Natural killer cell (primary cell): Measurements from ENCODE around the gene ZNF546. TPM values are rescaled to one million over a fixed set of nuclear protein-coding genes. Genes with fewer than 3 reads are reported as not detected.

Experiments used
- ATAC-seq, 3 donors: fragments of 150-1000 bp in 2 of 3; fragments of 200-7000 bp in 1 of 3; cut with Tn5 transposase; 1 replicate in 1 of 3; 2 replicates in 2 of 3; pipeline ENCODE4 v1.10.0; 2021; ENCODE audit warnings: mild to moderate bottlenecking in 2 of 3, moderate library complexity in 2 of 3
- DNase-seq, 2 donors: peaks; one replicate each; pipeline versions ENCODE4 v3.0.0 to v3.0.0-alpha.2; 2013 to 2021; ENCODE audit warnings: mixed read lengths in 1 of 2
- H3K27ac ChIP-seq: one replicate; pipeline ENCODE4 v1.5.1; 2013; ENCODE audit warnings: mild to moderate bottlenecking, low read length
- H3K27me3 ChIP-seq: one replicate; pipeline ENCODE4 v1.6.1; 2013; ENCODE audit warnings: low read length; ENCODE audit not compliant: control insufficient read depth, insufficient read depth
- H3K36me3 ChIP-seq: one replicate; pipeline ENCODE4 v1.6.1; 2013; ENCODE audit warnings: low read length; ENCODE audit not compliant: control insufficient read depth, insufficient read depth
- H3K4me1 ChIP-seq: one replicate; pipeline ENCODE4 v1.6.1; 2013; ENCODE audit warnings: low read length; ENCODE audit not compliant: control insufficient read depth, insufficient read depth
- H3K4me3 ChIP-seq: one replicate; pipeline ENCODE4 v1.5.1; 2013; ENCODE audit warnings: low read length
- H3K9me3 ChIP-seq: one replicate; pipeline ENCODE4 v1.6.1; 2013; ENCODE audit warnings: low read length; ENCODE audit not compliant: control insufficient read depth, insufficient read depth
- H3K27ac Mint-ChIP-seq, 2 donors: one replicate each; pipeline ENCODE4 v1.8.0; 2022; ENCODE audit warnings: mild to moderate bottlenecking in 2 of 2, mixed read lengths in 2 of 2, moderate library complexity in 1 of 2
- H3K27me3 Mint-ChIP-seq, 2 donors: one replicate each; pipeline ENCODE4 v1.8.0; 2022; ENCODE audit warnings: low read depth in 2 of 2, mixed read lengths in 2 of 2
- H3K36me3 Mint-ChIP-seq: one replicate; pipeline ENCODE4 v1.8.0; 2022; ENCODE audit warnings: mixed read lengths
- H3K4me1 Mint-ChIP-seq, 2 donors: one replicate each; pipeline ENCODE4 v1.8.0; 2022; ENCODE audit warnings: mixed read lengths in 2 of 2
- H3K4me3 Mint-ChIP-seq: one replicate; pipeline ENCODE4 v1.8.0; 2022; ENCODE audit warnings: mild to moderate bottlenecking, moderate library complexity, mixed read lengths
- H3K9me3 Mint-ChIP-seq, 2 donors: one replicate each; pipeline ENCODE4 v1.8.0; 2022; ENCODE audit warnings: mixed read lengths in 2 of 2
- CTCF ChIP-seq: fragments of 200-600 bp; IDR thresholded peaks from one replicate; pipeline ENCODE4 v1.8.0; 2022; ENCODE audit warnings: antibody characterized with exemption
- WGBS: methylation state at CpG from one replicate; pipeline ENCODE4 v1.1.7; 2013; ENCODE audit warnings: missing lambda C conversion rate; ENCODE audit not compliant: insufficient coverage; 5-methylcytosine and 5-hydroxymethylcytosine counted together
- intact Hi-C: fragments of 100-400 bp; cut with micrococcal nuclease; formaldehyde crosslinking; loops from one replicate; pipeline ENCODE4 v1.14.2; 2022
- total RNA-seq, 4 donors: library from RNA; stranded (reverse); fragments of 120-200 nt in 1 of 4; gene quantifications; one replicate each; pipeline versions ENCODE4 v1.2.3 to v1.2.4, GENCODE V29; 2013 to 2022

Gene ZNF546
- total RNA-seq, 3 donors from 2014 or later (not counting 1 experiment from before 2014, with no cell fraction given), result 3.3 to 4.0 (median 3.8) TPM

- Mint-ChIP-seq H3K4me3 (no peak overlapping the region), H3K27me3 (no peaks in the 10 kb centered on the region), H3K36me3 (peaks cover 38% of the 10 kb centered on the region), H3K27ac (no peak overlapping the region), H3K9me3 (peaks cover 15 to 32% of the 10 kb centered on the region in 2 donors), H3K4me1 (no peaks in the 10 kb centered on the region)
- no peak for ATAC-seq
- intact Hi-C loops, result no loop called here
- H3K36me3 ChIP-seq, result no peaks in the 10 kb centered on the region
- no peaks in the 10 kb centered on the region for H3K4me1 ChIP-seq
- WGBS, result 89% methylated on average over 3 of the region's 3 CpGs
- H3K4me3 ChIP-seq, result no peak overlapping the region
- no peaks in the 10 kb centered on the region for H3K27me3 ChIP-seq
- no peak overlapping the region for H3K27ac ChIP-seq
- TF ChIP-seq CTCF, result no peak
- peaks cover 44% of the 10 kb centered on the region for H3K9me3 ChIP-seq
- no peak for DNase-seq
Observed at GRCh38 chr19:40023969-40024368, 27.1 kb downstream of the ZNF546 start.

GRCh38 chr19:40025938-40026596 is 29.2 kb downstream of the ZNF546 start:
- Mint-ChIP-seq H3K27me3 (no peaks in the 10 kb centered on the region), H3K36me3 (peaks cover 43% of the 10 kb centered on the region), H3K27ac (no peak overlapping the region), H3K4me3 (no peak overlapping the region), H3K4me1 (no peaks in the 10 kb centered on the region), H3K9me3 (peaks cover 15 to 36% of the 10 kb centered on the region in 2 donors)
- DNase-seq (no peak), ATAC-seq (no peak)
- Histone ChIP-seq H3K9me3 (peaks cover 52% of the 10 kb centered on the region), H3K4me3 (no peak overlapping the region), H3K36me3 (no peaks in the 10 kb centered on the region), H3K27me3 (no peaks in the 10 kb centered on the region), H3K27ac (no peak overlapping the region), H3K4me1 (no peaks in the 10 kb centered on the region)
- intact Hi-C loops, result no loop called here
- WGBS, result 98% methylated on average over 3 of the region's 4 CpGs
- TF ChIP-seq CTCF, result no peak

GRCh38 chr19:40026597-40026970 is 29.7 kb downstream of the ZNF546 start:
- H3K36me3 ChIP-seq, result no peaks in the 10 kb centered on the region
- no peaks in the 10 kb centered on the region for H3K27me3 Mint-ChIP-seq
- H3K27ac Mint-ChIP-seq, result no peak overlapping the region
- no peaks in the 10 kb centered on the region for H3K27me3 ChIP-seq
- H3K36me3 Mint-ChIP-seq, result peaks cover 43% of the 10 kb centered on the region
- H3K9me3 Mint-ChIP-seq, result peaks cover 15 to 36% of the 10 kb centered on the region in 2 donors
- H3K9me3 ChIP-seq, result peaks cover 57% of the 10 kb centered on the region
- ATAC-seq (no peak), DNase-seq (no peak)
- WGBS, result 94% methylated on average over 4 of the region's 5 CpGs
- H3K4me1 ChIP-seq, result no peaks in the 10 kb centered on the region
- no peak overlapping the region for H3K4me3 Mint-ChIP-seq
- H3K27ac ChIP-seq, result no peak overlapping the region
- H3K4me1 Mint-ChIP-seq, result no peaks in the 10 kb centered on the region
- H3K4me3 ChIP-seq, result no peak overlapping the region
- intact Hi-C loops, result no loop called here
- no peak for TF ChIP-seq CTCF

GRCh38 chr19:40033989-40034560 is 37.2 kb downstream of the ZNF546 start:
- Mint-ChIP-seq H3K27ac (no peak overlapping the region), H3K9me3 (peaks cover 8 to 21% of the 10 kb centered on the region in 2 donors), H3K4me1 (no peaks in the 10 kb centered on the region), H3K36me3 (peaks cover 52% of the 10 kb centered on the region), H3K4me3 (no peak overlapping the region), H3K27me3 (no peaks in the 10 kb centered on the region)
- no peaks in the 10 kb centered on the region for H3K27me3 ChIP-seq
- WGBS, result 100% methylated on average over 1 of the region's 2 CpGs
- H3K27ac ChIP-seq, result no peak overlapping the region
- no peaks in the 10 kb centered on the region for H3K36me3 ChIP-seq
- intact Hi-C loops, result no loop called here
- peaks cover 40% of the 10 kb centered on the region for H3K9me3 ChIP-seq
- no peak for TF ChIP-seq CTCF
- H3K4me3 ChIP-seq, result no peak overlapping the region
- DNase-seq (no peak), ATAC-seq (no peak)
- H3K4me1 ChIP-seq, result no peaks in the 10 kb centered on the region
